Trophoblast cell (in vitro differentiated cells and primary cell): ENCODE results near the gene CORO6.

Experiments
- DNase-seq, 2 donors: peaks; one replicate each; pipeline ENCODE4 v3.0.0-alpha.2; 2016
- H2AFZ ChIP-seq: 2 replicates; pipeline ENCODE4 v1.6.1; 2013; ENCODE audit warnings: low read length, moderate library complexity, mild to moderate bottlenecking; ENCODE audit not compliant: insufficient read depth, poor library complexity
- H2AK5ac ChIP-seq: 2 replicates; pipeline ENCODE4 v1.6.1; 2013; ENCODE audit warnings: mild to moderate bottlenecking, low read length
- H2BK120ac ChIP-seq: 2 replicates; pipeline ENCODE4 v1.6.1; 2013; ENCODE audit warnings: low read length, mild to moderate bottlenecking, moderate library complexity; ENCODE audit not compliant: insufficient read depth, poor library complexity
- H2BK12ac ChIP-seq: 2 replicates; pipeline ENCODE4 v1.6.1; 2013; ENCODE audit warnings: mild to moderate bottlenecking, low read length, moderate library complexity
- H2BK5ac ChIP-seq: 2 replicates; pipeline ENCODE4 v1.6.1; 2013; ENCODE audit warnings: low read length, low read depth, moderate library complexity, mild to moderate bottlenecking; ENCODE audit not compliant: poor library complexity
- H3K14ac ChIP-seq: 2 replicates; pipeline ENCODE4 v1.6.1; 2013; ENCODE audit warnings: mild to moderate bottlenecking, low read length
- H3K18ac ChIP-seq: 2 replicates; pipeline ENCODE4 v1.6.1; 2013; ENCODE audit warnings: mild to moderate bottlenecking, low read length
- H3K23ac ChIP-seq: 2 replicates; pipeline ENCODE4 v1.6.1; 2013; ENCODE audit warnings: low read length
- H3K27ac ChIP-seq: 2 replicates; pipeline ENCODE4 v1.5.1; 2013; ENCODE audit warnings: low read depth, mild to moderate bottlenecking, inconsistent platforms, low read length, moderate library complexity
- H3K27me3 ChIP-seq: 2 replicates; pipeline ENCODE4 v1.6.1; 2013; ENCODE audit warnings: inconsistent platforms, mild to moderate bottlenecking, low read length, moderate library complexity; ENCODE audit not compliant: insufficient read depth
- H3K36me3 ChIP-seq, 2 experiments: 1 replicate in 1 of 2; 2 replicates in 1 of 2; pipeline ENCODE4 v1.6.1; 2013; ENCODE audit warnings: low read length in 2 of 2, mild to moderate bottlenecking in 2 of 2, moderate library complexity in 1 of 2; ENCODE audit not compliant: insufficient read depth in 2 of 2, control insufficient read depth in 1 of 2
- H3K4ac ChIP-seq: 2 replicates; pipeline ENCODE4 v1.6.1; 2013; ENCODE audit warnings: low read depth, mild to moderate bottlenecking, low read length, moderate library complexity
- H3K4me1 ChIP-seq, 2 experiments: 1 replicate in 1 of 2; 2 replicates in 1 of 2; pipeline ENCODE4 v1.6.1; 2013; ENCODE audit warnings: low read length in 2 of 2, mild to moderate bottlenecking in 2 of 2, moderate library complexity in 1 of 2; ENCODE audit not compliant: insufficient read depth in 2 of 2, control insufficient read depth in 1 of 2
- H3K4me2 ChIP-seq: 2 replicates; pipeline ENCODE4 v1.6.1; 2013; ENCODE audit warnings: inconsistent platforms, mild to moderate bottlenecking, low read length, moderate library complexity
- H3K4me3 ChIP-seq: 2 replicates; pipeline ENCODE4 v1.5.1; 2013; ENCODE audit warnings: mild to moderate bottlenecking, low read depth, low read length, inconsistent platforms
- H3K79me1 ChIP-seq: one replicate; pipeline ENCODE4 v1.6.1; 2013; ENCODE audit warnings: low read length
- H3K79me2 ChIP-seq: 2 replicates; pipeline ENCODE4 v1.6.1; 2013; ENCODE audit warnings: low read length, mild to moderate bottlenecking; ENCODE audit not compliant: control insufficient read depth, insufficient read depth, poor library complexity
- H3K9ac ChIP-seq: 2 replicates; pipeline ENCODE4 v1.6.1; 2013; ENCODE audit warnings: mild to moderate bottlenecking, low read length
- H3K9me3 ChIP-seq: 2 replicates; pipeline ENCODE4 v1.6.1; 2013; ENCODE audit warnings: low read depth, mild to moderate bottlenecking, control low read depth, inconsistent platforms, low read length; ENCODE audit not compliant: insufficient read depth
- H4K12ac ChIP-seq: 2 replicates; pipeline ENCODE4 v1.6.1; 2013; ENCODE audit warnings: low read depth, mild to moderate bottlenecking, low read length, moderate library complexity
- H4K8ac ChIP-seq: 2 replicates; pipeline ENCODE4 v1.6.1; 2013; ENCODE audit warnings: low read depth, mild to moderate bottlenecking, low read length, moderate library complexity
- H4K91ac ChIP-seq: one replicate; pipeline ENCODE4 v1.6.1; 2013; ENCODE audit warnings: low read depth, mild to moderate bottlenecking, low read length, moderate library complexity
- WGBS: extraction: QIAGEN DNeasy Blood & Tissue Kit; methylation state at CpG from one replicate; pipeline ENCODE4 v1.1.7; 2013; ENCODE audit warnings: missing lambda C conversion rate; ENCODE audit not compliant: insufficient read length, insufficient coverage; ENCODE audit errors: extremely low coverage; 5-methylcytosine and 5-hydroxymethylcytosine counted together

The CORO6 gene

DNA sequence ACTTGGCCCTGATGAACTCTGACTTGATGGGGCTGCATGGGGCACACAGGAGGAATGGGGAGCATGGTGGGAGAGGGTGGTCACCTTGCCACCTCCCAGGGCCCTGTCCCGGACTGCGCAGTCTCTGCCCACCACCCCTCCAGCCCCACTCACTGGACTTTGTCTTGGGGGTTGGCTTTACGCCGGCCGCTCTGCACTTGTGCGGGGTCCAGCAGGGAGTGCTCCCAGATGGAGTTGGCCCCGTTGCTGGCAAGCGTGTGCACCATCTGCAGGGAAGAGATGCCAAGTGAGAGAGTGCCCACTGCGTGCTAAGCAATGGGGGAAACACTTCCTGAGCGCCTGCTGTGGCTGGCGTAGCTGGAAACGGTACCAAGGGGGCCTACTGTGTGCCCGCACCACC is 39.9 kb downstream of the CORO6 start:
- no peak overlapping the region for H4K8ac ChIP-seq
- H2AFZ ChIP-seq, result no peak overlapping the region
- no peaks in the 10 kb centered on the region for H3K9me3 ChIP-seq
- no peak overlapping the region for H3K4me3 ChIP-seq
- no peak overlapping the region for H3K9ac ChIP-seq
- H3K4me2 ChIP-seq, result no peak overlapping the region
- no peak overlapping the region for H3K23ac ChIP-seq
- H3K27me3 ChIP-seq, result no peaks in the 10 kb centered on the region
- H3K36me3 ChIP-seq, result peaks cover 33 to 41% of the 10 kb centered on the region in 2 experiments
- no CpG with 5 or more reads among the region's 13 CpGs for WGBS
- no peak overlapping the region for H2BK12ac ChIP-seq
- H3K4me1 ChIP-seq, result peaks cover 2 to 7% of the 10 kb centered on the region in 2 experiments
- no peaks in the 10 kb centered on the region for H3K79me2 ChIP-seq
- H2BK120ac ChIP-seq, result no peak overlapping the region
- no peak for DNase-seq
- no peak overlapping the region for H2AK5ac ChIP-seq
- H4K91ac ChIP-seq, result no peak overlapping the region
- H2BK5ac ChIP-seq, result no peak overlapping the region
- H3K79me1 ChIP-seq, result no peaks in the 10 kb centered on the region
- no peak overlapping the region for H4K12ac ChIP-seq
- H3K18ac ChIP-seq, result no peak overlapping the region
- no peak overlapping the region for H3K14ac ChIP-seq
- no peak overlapping the region for H3K27ac ChIP-seq
- H3K4ac ChIP-seq, result no peak overlapping the region

GRCh38 chr17:29582254-29582765 is 40.4 kb downstream of the CORO6 start:
- no CpG with 5 or more reads among the region's 10 CpGs for WGBS
- Histone ChIP-seq H3K27ac (no peak overlapping the region), H3K14ac (no peak overlapping the region), H4K12ac (no peak overlapping the region), H4K91ac (no peak overlapping the region), H2AK5ac (no peak overlapping the region), H3K4me1 (peaks cover 2 to 7% of the 10 kb centered on the region in 2 experiments), H2BK5ac (no peak overlapping the region), H3K18ac (no peak overlapping the region), H3K9ac (no peak overlapping the region), H3K23ac (no peak overlapping the region), H2BK120ac (no peak overlapping the region), H2BK12ac (no peak overlapping the region), H3K79me1 (no peaks in the 10 kb centered on the region), H3K27me3 (no peaks in the 10 kb centered on the region), H3K36me3 (peaks cover 38 to 46% of the 10 kb centered on the region in 2 experiments), H3K4me2 (no peak overlapping the region), H3K79me2 (no peaks in the 10 kb centered on the region), H4K8ac (no peak overlapping the region), H3K4me3 (no peak overlapping the region), H3K9me3 (no peaks in the 10 kb centered on the region), H2AFZ (no peak overlapping the region), H3K4ac (no peak overlapping the region)
- no peak for DNase-seq

DNA sequence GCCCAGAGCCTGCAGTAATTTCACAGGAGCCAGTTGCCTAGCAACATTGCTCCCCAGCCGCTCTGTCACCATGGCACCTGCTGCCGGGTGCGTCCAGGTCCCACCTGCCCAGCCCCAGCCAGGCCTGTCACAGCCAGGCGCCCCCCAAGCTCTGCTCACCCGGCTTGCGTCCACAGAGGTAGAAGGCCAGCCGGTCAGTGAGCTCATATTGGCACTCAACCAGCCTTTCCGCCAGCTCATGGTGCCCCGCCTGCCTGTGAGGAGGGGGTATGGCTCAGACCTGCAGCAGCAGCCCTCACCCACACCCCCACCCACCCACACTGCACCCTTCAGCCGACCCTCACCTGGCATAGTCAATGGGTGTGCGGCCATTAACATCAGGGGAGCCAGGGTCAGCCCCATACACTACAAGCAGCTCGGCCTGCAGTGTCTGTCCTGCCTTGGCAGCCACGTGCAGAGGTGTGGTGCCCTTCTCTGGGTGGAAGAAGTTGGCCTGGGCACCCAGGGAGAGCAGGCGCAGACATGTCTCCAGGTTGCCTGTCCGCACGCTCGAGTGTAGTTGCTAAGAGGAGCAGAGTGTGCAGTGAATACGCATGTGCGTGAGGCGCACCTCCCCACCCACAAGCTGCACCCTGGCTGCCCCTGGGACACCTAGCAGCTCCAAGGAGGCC is 41.0 kb downstream of the CORO6 start:
- peaks cover 2 to 7% of the 10 kb centered on the region in 2 experiments for H3K4me1 ChIP-seq
- no CpG with 5 or more reads among the region's 20 CpGs for WGBS
- no peak overlapping the region for H2AFZ ChIP-seq
- no peak overlapping the region for H2BK5ac ChIP-seq
- H3K79me2 ChIP-seq, result no peaks in the 10 kb centered on the region
- no peak overlapping the region for H4K8ac ChIP-seq
- no peak overlapping the region for H2BK12ac ChIP-seq
- H4K12ac ChIP-seq, result no peak overlapping the region
- no peak overlapping the region for H3K4ac ChIP-seq
- peaks cover 44 to 51% of the 10 kb centered on the region in 2 experiments for H3K36me3 ChIP-seq
- H3K9ac ChIP-seq, result no peak overlapping the region
- no peaks in the 10 kb centered on the region for H3K79me1 ChIP-seq
- H3K27me3 ChIP-seq, result no peaks in the 10 kb centered on the region
- no peak overlapping the region for H4K91ac ChIP-seq
- H3K23ac ChIP-seq, result no peak overlapping the region
- H3K4me2 ChIP-seq, result no peak overlapping the region
- no peak overlapping the region for H2BK120ac ChIP-seq
- H3K9me3 ChIP-seq, result no peaks in the 10 kb centered on the region
- no peak overlapping the region for H3K27ac ChIP-seq
- no peak overlapping the region for H3K14ac ChIP-seq
- H3K18ac ChIP-seq, result no peak overlapping the region
- no peak overlapping the region for H2AK5ac ChIP-seq
- no peak for DNase-seq
- no peak overlapping the region for H3K4me3 ChIP-seq

GRCh38 chr17:29579866-29580771 is 42.6 kb downstream of the CORO6 start:
- Histone ChIP-seq H2BK12ac (no peak overlapping the region), H2AK5ac (no peak overlapping the region), H3K27me3 (no peaks in the 10 kb centered on the region), H3K27ac (no peak overlapping the region), H3K4me3 (no peak overlapping the region), H3K4ac (no peak overlapping the region), H2BK120ac (no peak overlapping the region), H3K23ac (no peak overlapping the region), H4K8ac (no peak overlapping the region), H3K4me2 (no peak overlapping the region), H3K36me3 (peaks cover 59 to 67% of the 10 kb centered on the region in 2 experiments), H2AFZ (no peak overlapping the region), H3K18ac (no peak overlapping the region), H3K79me2 (no peaks in the 10 kb centered on the region), H3K79me1 (no peaks in the 10 kb centered on the region), H4K12ac (no peak overlapping the region), H3K9ac (no peak overlapping the region), H2BK5ac (no peak overlapping the region), H3K14ac (no peak overlapping the region), H3K4me1 (peaks cover 2 to 3% of the 10 kb centered on the region in 2 experiments), H3K9me3 (no peaks in the 10 kb centered on the region), H4K91ac (no peak overlapping the region)
- peak; percentile 72 to 86 for DNase-seq
- no CpG with 5 or more reads among the region's 15 CpGs for WGBS
